ENCODE data around the gene DNLZ.
"Not testable (repeated sequence)": the region's sequence is repeated elsewhere in the genome, so short reads cannot be mapped to it uniquely, and the experiment has no call there.

Gene DNLZ

DNA sequence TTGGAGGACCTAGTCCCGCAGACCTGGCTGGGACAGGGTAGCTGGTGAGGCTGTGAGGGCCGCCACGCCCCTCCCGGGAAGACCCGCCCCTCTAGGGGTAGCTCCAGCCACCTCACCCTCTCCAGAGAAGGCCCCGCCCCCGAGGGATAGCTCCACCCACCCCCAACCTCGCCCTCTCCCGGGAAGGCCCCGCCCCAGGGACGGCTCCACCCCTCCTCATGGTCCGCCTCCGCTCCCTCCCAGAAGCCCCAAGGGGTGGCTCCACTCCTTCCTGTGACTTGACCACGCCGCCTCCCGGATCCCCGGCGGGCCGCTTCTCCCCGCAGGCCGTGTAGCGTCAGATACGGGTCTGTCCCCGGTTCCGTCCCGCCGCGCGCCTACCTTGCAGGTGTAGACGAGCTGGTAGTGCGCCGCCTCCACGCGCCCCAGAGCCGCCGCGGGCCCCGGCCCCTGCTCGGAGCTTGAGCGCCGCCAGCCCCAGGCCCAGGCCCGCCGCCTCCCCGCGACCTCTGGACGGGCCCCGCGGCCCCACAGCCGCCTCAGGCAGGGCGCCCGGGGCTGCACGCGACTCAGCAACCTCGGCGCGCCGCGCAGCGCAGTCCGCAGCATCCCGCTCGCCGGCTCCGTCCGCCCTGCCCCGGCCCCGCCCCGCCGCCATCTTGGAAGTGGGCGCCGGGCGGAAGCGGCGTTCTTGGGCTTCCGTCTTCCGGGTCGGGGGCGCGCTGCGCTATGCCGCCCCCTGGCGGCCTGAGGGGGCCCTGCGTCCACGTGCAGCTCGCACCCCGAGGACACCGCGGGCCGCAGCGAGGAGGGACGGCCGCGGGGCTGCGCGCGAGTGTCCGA, at the start of gene DNLZ:
TSS of gene DNLZ (minus strand) at position 639 of the 843 bp plus-strand sequence. CDS start at position 609, 30 bp downstream.
- DNase-seq: peak; percentile 92

- DNase-seq: no peak
These were observed 49.4 kb upstream of the DNLZ start for GRCh38 chr9:136412962-136413361.

- DNase-seq: no peak
These were observed 47.8 kb upstream of the DNLZ start for GRCh38 chr9:136411378-136411777.

DNA sequence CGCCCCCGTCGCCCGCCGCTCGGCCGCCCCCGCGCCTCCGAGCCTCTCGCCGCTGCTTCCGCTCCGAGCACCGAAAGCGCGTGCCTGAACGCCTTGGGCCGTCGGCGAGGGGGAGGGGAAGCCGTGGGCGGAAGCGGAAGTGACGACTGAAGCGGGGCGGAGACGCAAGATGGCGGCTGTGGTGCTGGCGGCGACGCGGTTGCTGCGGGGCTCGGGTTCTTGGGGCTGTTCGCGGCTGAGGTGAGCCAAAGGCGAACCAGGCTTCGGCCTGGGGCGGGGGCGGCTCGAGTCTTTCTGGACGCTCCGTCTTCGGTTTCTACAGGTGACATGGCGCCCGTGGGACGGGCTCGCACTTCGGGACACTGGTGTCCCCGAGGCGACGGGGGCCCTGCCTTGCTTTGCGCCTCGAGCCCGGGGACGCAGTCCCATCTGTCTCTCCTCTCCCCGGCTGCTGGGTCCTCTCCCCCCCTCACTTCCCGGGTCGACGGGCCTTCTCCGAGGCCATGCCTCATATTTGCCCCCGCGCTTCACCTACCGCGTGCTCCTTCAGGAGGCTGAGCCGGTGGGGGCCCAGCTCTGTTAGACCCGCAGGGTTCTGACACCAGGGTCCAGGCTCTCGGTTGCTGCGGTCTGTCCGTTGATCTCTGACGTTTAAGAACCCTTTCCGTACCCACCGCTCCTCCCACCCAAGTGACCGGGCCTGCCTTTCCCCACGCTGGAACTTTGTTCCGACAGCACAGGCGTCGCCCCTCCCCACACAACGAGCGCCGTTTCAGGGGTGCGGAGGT, 47.1 kb upstream of the DNLZ start, which contains the start of the genes ENTR1 and PMPCA:
TSS of gene ENTR1 (minus strand) at position 115 of the 788 bp plus-strand sequence. CDS start 217 bp downstream, outside the sequence.
TSS of gene PMPCA (plus strand) at position 159 of the 788 bp plus-strand sequence. CDS start at position 170, 11 bp downstream.
- DNase-seq: peak; percentile 89

GRCh38 chr9:136409557-136410455, 46.3 kb upstream of the DNLZ start:
- peak; percentile 22 for DNase-seq

DNA sequence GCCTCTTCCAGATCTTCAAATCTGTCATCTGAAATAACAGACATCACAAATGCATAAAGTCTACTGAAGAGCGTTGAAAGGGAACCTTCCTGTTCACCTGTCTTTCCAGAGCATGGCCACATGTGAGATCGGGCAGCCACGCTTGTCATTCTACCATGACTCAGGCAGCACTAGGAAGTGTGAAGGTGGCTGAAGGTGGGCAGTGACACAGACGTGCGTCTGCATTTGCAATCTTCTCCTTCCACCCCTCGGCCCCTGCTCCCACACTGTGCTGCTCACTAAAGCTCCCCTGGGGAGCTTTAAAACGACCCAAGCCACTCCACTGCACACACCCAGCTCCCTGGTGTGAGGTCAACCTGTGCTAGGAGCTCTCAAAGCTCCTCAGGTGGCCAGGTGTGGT, 44.4 kb upstream of the DNLZ start:
- no peak for DNase-seq

- DNase-seq: not testable (repeated sequence)
These were observed 43.5 kb upstream of the DNLZ start for GRCh38 chr9:136407061-136407460.

GRCh38 chr9:136405904-136406303, 42.4 kb upstream of the DNLZ start:
- not testable (repeated sequence) for DNase-seq

DNA sequence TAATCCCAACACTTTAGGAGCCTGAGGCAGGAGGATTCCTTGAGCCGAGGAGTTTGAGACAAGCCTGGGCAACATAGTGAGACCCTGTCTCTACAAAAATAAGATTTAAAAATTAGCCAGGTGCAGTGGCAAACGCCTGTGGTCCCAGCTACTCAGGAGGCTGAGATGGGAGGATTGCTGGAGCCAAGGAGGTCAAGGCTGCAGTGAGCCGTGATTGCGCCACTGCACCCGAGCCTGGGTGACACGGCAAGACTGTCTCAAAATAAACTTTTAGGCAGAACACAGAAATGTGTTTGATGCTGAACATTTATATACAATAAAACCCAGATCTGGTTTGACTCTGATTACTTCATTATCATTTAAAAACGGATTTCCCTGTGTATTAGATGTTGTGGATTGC, 41.9 kb upstream of the DNLZ start:
- no peak for DNase-seq

GRCh38 chr9:136404801-136405136, 41.2 kb upstream of the DNLZ start:
- no peak for DNase-seq

DNA sequence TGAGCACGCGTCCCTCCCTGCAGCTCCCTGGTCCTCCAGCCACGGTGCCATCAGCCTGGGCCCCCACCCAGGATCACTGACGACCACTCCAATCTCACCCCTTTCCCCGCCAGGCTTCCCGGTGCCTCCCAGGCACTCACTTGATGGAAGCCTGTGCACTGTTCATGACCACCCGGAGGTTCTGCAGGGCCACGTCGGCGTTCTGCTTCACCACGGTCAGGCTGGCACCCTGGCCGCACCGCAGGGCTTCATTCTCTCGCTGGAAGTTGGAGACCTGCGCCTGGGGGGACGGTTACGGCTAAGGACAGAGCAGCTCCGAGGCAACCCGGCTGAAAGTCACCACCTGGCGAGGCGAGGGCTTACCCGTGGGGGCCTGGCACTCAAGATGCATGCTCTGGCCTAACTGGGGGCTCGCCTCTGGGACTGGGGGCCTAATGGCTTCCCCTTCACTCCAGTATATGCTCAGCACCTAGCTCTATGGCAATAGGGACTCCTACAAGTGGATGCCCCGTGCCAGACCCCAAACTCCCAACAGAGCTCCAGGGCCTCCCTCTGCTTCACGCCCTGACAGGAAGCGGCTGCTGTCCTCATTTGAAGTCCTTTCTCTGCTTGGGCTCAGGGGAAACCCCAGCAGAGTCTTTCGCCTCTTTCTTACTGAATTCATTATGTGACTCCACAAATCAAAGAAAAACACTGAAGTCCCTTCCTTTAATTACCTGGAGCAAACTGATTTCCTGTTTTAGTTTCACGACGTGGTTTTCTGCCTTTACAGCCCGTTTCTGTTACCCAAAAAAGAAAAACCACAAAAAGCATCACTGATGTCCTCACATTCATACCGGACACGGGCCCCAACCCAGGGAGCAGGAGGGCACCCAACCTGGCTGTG, 40.6 kb upstream of the DNLZ start:
- DNase-seq: no peak

DNA sequence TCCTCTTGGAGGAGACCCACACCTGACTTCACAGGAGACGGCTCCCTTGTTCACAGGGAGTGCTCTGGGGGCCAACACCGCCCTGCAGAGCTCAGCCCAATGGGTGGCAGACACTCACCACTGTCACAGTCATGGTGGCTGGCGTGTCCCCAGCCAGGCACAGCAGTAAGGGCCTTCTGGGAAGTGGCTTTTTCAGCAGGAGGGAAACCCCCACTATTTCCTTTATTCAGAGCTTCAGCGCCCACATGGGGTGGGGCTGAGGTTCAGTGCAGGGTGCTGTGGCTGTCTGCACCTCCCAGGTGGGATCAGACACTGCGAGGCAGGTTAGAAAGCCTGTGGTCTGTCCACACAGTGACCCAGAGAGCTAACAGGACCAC, 40.0 kb upstream of the DNLZ start:
- no peak for DNase-seq

DNA sequence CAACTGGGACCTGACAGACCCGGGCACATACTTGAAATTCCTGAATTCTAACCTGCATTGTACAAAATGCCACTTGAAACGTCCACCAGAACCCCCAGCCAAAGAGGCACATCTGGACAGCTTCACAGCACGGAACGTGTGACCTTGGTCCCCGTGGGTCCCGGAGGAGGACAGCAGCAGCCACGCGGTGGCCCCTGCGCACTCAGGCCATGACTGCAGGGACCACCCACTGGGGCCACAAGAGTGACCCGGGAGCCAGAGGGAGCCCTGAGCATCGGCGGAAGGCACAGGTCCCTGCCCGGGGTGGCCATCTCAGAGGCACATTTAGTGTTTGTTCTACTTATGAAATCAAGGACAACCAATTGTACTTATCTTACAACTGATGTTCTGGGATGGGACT, 38.5 kb upstream of the DNLZ start:
- DNase-seq: no peak

- DNase-seq: no peak
These were observed 37.8 kb upstream of the DNLZ start for GRCh38 chr9:136401173-136401922.

DNA sequence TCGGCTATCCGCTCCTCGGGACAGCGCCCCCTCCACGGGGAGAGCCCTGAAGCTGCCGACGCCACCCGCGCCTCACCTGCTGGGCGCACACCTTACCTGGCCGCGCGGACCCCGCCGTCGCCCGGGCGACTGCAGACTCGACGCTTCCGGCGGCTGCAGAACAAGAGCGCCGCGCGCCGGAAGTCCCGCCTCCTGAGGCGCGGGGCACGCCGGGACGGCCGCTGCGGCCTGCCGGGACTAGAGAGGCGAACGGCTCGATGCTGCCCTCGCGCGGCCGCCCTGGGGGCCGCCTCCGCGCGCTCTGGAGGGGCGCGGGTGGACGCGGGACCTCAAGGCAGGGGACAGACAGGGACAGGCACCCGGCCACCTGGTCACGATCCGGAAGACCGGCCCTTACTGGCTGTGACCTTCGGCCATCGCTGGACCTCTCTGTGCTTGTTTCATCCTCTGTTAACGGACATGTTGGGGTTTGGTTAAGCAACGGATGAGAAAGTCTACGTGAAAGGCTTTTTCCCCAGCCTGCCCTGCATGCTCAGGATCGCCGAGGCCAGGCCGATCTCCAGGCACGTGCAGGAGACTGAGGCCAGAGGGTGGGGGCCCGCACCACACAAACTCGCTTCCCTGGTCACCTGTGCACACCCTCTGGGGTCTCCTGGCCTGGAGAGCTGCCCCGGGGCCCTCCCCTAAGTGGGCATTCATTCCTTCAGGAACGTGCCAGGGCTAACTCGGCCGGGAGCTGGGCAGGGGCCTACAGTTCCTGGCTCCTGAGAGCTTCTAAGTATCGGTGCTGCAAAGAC, 36.7 kb upstream of the DNLZ start, which contains the start of gene SNAPC4:
TSS of gene SNAPC4 (minus strand) at position 133 of the 797 bp plus-strand sequence. CDS start 1,742 bp downstream, outside the sequence.
- peak; percentile 92 for DNase-seq

GRCh38 chr9:136399176-136400037, 35.9 kb upstream of the DNLZ start:
- no peak for DNase-seq

- no peak for DNase-seq
These were observed 34.7 kb upstream of the DNLZ start for GRCh38 chr9:136398286-136398685.

DNA sequence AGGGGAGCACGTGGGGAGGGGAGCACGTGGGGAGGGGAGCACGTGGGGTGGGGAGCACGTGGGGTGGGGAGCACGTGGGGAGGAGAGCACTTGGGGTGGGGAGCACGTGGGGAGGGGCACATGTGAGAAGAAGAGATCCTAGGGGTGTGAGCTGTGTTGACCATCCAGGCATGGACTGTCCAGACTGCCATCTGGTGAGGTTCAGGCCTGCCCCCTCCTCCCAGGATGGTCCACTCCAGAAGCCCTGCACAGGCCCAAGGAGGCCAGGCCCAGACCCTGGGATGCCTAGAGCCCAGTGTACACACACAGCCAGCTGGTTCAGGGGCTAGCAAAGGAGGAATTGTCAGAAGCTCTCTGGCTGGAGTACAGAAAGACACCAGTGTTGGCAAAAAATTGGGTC, 34.1 kb upstream of the DNLZ start:
- no peak for DNase-seq

- DNase-seq: no peak
These were observed 32.6 kb upstream of the DNLZ start for GRCh38 chr9:136396219-136396515.

All from NCI-H2171 treated with DMSO at 0.1 percent for 48 hours (cell line).